GM10266 (cell line): ENCODE data around the gene KRT7.

Experiments
- DNase-seq: peaks from one replicate; pipeline ENCODE4 v3.0.0; 2012; ENCODE audit errors: extremely low spot score
- CTCF ChIP-seq: IDR thresholded peaks from 2 replicates; pipeline ENCODE4 v1.5.1; 2012; ENCODE audit warnings: mild to moderate bottlenecking, low read depth; ENCODE audit not compliant: control insufficient read depth, insufficient read depth; ENCODE audit errors: missing control alignments

KRT7 gene

GRCh38 chr12:52232674-52233461, at the start of gene KRT7:
Gene KRT7 (plus strand): TSS chr12:52233243. CDS start chr12:52233297, 54 bp downstream.
- no peak for TF ChIP-seq CTCF
- no peak for DNase-seq

- TF ChIP-seq CTCF: no peak
- DNase-seq: no peak
Measured at GRCh38 chr12:52183544-52183910, 49.5 kb upstream of the KRT7 start.

DNA sequence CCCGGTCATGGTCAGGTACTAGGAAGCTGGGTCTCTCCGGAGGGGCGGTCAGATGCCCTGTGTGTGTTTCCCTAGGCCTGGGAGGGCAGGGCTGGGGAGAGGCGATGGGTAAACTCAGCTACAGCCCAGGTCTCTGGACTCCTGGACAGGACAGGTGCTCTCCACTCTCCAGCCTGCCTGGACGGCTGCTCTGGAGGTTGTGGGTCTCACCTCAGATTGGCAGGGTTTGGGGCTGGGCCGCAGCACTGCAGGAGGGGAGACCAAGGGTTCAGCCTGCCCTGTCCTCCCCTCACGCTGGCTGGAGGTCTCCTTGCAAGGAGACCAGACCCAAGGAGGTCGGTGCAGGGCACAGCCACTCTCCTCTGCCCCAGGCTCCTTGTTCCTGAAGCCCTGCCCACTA, 49.1 kb upstream of the KRT7 start:
- DNase-seq: no peak
- TF ChIP-seq CTCF: no peak

- TF ChIP-seq CTCF: no peak
- DNase-seq: no peak
Measured at GRCh38 chr12:52184813-52185212, 48.2 kb upstream of the KRT7 start.

DNA sequence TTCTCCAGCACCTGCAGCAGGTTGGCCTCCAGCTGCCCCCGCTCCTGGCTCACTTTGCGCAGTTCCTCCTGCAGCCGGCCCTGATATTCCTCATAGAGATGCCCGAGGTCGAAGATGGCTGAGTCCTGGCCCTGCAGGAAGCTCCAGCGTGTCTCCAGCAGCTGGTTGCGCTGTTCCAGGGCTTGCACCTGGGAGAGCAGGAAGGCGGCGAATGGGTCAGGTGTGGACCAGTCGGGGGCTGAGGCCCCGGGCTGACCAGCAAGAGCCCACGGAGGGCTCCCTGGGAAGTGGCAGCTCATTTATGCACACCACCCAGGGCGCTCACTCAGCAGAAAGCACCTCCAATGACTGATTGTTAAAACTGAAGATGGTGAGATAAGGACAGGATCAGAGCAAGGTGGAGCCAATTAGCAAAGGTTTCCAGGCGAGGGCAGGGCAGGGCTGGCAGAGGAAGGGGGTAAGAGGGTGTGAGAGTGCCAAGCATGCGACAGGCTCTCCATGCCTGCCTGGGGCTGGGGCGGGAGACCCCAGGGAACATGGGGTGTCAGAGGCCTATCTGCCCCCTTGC, 47.6 kb upstream of the KRT7 start:
- no peak for TF ChIP-seq CTCF
- no peak for DNase-seq

DNA sequence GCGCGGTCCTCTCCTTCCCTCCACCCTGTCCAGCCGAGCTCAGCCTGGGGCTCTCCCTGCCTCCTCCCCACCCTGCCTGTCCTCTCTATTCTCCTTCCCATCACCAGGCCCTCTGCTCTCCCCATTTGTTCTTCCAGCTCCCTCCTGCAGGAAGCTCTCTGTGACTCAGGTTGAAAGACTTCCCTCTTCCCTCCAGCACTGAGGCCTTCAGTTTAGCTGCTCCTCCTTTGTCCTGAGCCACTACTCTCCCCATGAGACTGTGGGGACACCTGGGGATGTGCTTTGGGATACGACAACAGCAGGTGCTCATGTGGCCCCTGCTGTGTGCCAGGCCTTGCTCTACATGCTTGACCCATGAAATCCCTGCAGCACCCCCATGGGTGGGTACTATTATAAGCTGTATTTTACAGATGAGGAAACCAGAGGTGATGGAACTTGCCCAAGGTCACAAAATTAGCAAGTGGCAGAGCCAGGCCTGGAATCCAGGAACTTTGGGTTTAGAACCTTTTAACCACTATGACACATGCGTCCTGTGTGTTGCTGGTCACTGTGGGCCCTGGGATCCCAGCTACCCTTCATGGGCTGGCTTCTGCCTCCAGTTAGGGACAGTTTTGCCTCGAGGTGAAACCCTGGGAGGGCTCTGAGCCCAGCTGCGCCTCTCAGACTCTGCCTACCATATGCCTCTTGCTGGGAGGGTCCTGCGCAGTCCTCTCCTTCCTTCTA, 46.8 kb upstream of the KRT7 start:
- TF ChIP-seq CTCF: no peak
- no peak for DNase-seq

DNA sequence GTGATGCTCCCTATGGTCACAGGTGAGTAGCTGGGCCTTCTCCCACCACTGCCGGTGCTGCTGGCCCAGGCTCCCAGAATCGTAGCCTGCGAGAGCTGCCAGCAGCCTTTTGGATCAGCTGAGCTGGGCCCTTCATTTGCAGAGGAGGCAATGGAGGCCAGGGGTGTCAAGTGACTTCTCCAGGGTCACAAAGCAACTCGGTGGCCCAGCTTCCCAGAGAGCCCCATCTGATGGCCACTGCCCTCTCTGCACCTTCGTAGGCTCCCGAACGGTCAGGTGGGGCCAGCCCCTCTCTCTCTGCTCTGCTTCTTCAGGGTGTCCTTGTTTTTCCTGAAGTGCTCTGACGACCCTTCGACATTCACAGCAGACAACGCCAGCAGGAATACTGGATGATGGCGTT, 45.8 kb upstream of the KRT7 start:
- no peak for DNase-seq

More for the DNA sequence above, 45.8 kb upstream of the KRT7 start:
- no peak for TF ChIP-seq CTCF
